CD14-positive monocyte (primary cell): ENCODE measurements around the gene ZNF827. TPM values are rescaled to one million over a fixed set of nuclear protein-coding genes. Genes with fewer than 3 reads are reported as not detected.

Experiments
- DNase-seq, 3 donors: peaks; one replicate each; pipeline ENCODE4 v3.0.0-alpha.2; 2011 to 2022
- H2AFZ ChIP-seq: 2 replicates; pipeline ENCODE4 v1.6.0; 2012; ENCODE audit warnings: mild to moderate bottlenecking, low read depth, low read length, inconsistent platforms; ENCODE audit not compliant: insufficient read depth, poor library complexity, severe bottlenecking
- H3K27ac ChIP-seq, 2 donors: 1 replicate in 1 of 2; 2 replicates in 1 of 2; pipeline ENCODE4 v1.5.1; 2012 to 2013; ENCODE audit warnings: low read length in 2 of 2, control low read depth in 1 of 2, inconsistent platforms in 1 of 2, low read depth in 1 of 2, mild to moderate bottlenecking in 1 of 2
- H3K27me3 ChIP-seq, 2 donors: one replicate each; pipeline versions ENCODE4 v1.6.0 to v1.6.1; 2011 to 2013; ENCODE audit warnings: low read length in 2 of 2; ENCODE audit not compliant: control insufficient read depth in 2 of 2, insufficient read depth in 2 of 2
- H3K36me3 ChIP-seq, 2 donors: replicated peaks in 1 of 2; 1 replicate in 1 of 2; 2 replicates in 1 of 2; pipeline versions ENCODE4 v1.5.1 to v1.6.1; 2012 to 2013; ENCODE audit warnings: low read length in 2 of 2, control low read depth in 1 of 2, inconsistent platforms in 1 of 2, mild to moderate bottlenecking in 1 of 2; ENCODE audit not compliant: insufficient read depth in 2 of 2, control insufficient read depth in 1 of 2
- H3K4me1 ChIP-seq, 2 donors: 1 replicate in 1 of 2; 2 replicates in 1 of 2; pipeline versions ENCODE4 v1.5.1 to v1.6.1; 2012 to 2013; ENCODE audit warnings: low read length in 2 of 2, control low read depth in 1 of 2, inconsistent platforms in 1 of 2, mild to moderate bottlenecking in 1 of 2, moderate library complexity in 1 of 2; ENCODE audit not compliant: insufficient read depth in 2 of 2, control insufficient read depth in 1 of 2
- H3K4me2 ChIP-seq: replicated peaks from 2 replicates; pipeline ENCODE3; 2012; ENCODE audit warnings: low read length, moderate library complexity, mild to moderate bottlenecking; ENCODE audit not compliant: poor library complexity, severe bottlenecking; ENCODE audit errors: extremely low read depth
- H3K4me3 ChIP-seq, 3 experiments: fragments of 200-600 bp in 1 of 3; sonication (generic) in 1 of 3; replicated peaks in 1 of 3; 1 replicate in 2 of 3; 2 replicates in 1 of 3; pipeline ENCODE4 v1.5.1; 2011 to 2013; ENCODE audit warnings: low read length in 3 of 3, mild to moderate bottlenecking in 3 of 3, control low read depth in 2 of 3, low read depth in 2 of 3, inconsistent platforms in 1 of 3, moderate library complexity in 1 of 3
- H3K79me2 ChIP-seq: 2 replicates; pipeline ENCODE4 v1.6.0; 2012; ENCODE audit warnings: mild to moderate bottlenecking, control low read depth, inconsistent platforms, low read length, moderate library complexity; ENCODE audit not compliant: insufficient read depth
- H3K9ac ChIP-seq: 2 replicates; pipeline ENCODE4 v1.6.0; 2017; ENCODE audit warnings: low read length, mild to moderate bottlenecking; ENCODE audit not compliant: insufficient read depth, poor library complexity, severe bottlenecking
- H3K9me3 ChIP-seq, 2 donors: replicated peaks in 1 of 2; 1 replicate in 1 of 2; 2 replicates in 1 of 2; pipeline versions ENCODE4 v1.5.1 to v1.6.1; 2012 to 2013; ENCODE audit warnings: low read length in 2 of 2, control low read depth in 1 of 2; ENCODE audit not compliant: control insufficient read depth in 1 of 2, insufficient read depth in 1 of 2
- H4K20me1 ChIP-seq: 2 replicates; pipeline ENCODE4 v1.6.0; 2012; ENCODE audit warnings: mild to moderate bottlenecking, low read length, control low read depth, moderate library complexity; ENCODE audit not compliant: insufficient read depth
- H3K27ac Mint-ChIP-seq, 7 donors: one replicate each; pipeline ENCODE4 v1.8.0; 2020; ENCODE audit warnings: mild to moderate bottlenecking in 7 of 7, mixed read lengths in 7 of 7, moderate library complexity in 6 of 7, inconsistent platforms in 2 of 7
- H3K27me3 Mint-ChIP-seq, 3 donors: one replicate each; pipeline ENCODE4 v1.8.0; 2021 to 2022; ENCODE audit warnings: low read depth in 3 of 3, mild to moderate bottlenecking in 3 of 3, mixed read lengths in 3 of 3, moderate library complexity in 3 of 3, inconsistent platforms in 1 of 3
- H3K36me3 Mint-ChIP-seq, 2 donors: one replicate each; pipeline ENCODE4 v1.8.0; 2020; ENCODE audit warnings: mixed read lengths in 2 of 2, inconsistent platforms in 1 of 2, mild to moderate bottlenecking in 1 of 2
- H3K4me1 Mint-ChIP-seq: one replicate; pipeline ENCODE4 v1.8.0; 2020; ENCODE audit warnings: mild to moderate bottlenecking, mixed read lengths
- H3K4me3 Mint-ChIP-seq, 2 donors: one replicate each; pipeline ENCODE4 v1.8.0; 2020; ENCODE audit warnings: mild to moderate bottlenecking in 2 of 2, mixed read lengths in 2 of 2, moderate library complexity in 1 of 2
- H3K9me3 Mint-ChIP-seq, 7 donors: one replicate each; pipeline ENCODE4 v1.8.0; 2020 to 2022; ENCODE audit warnings: mixed read lengths in 7 of 7, mild to moderate bottlenecking in 6 of 7, moderate library complexity in 6 of 7, inconsistent platforms in 2 of 7
- WGBS: methylation state at CpG from one replicate; pipeline ENCODE4 v1.1.5; 2013; ENCODE audit warnings: missing lambda C conversion rate; ENCODE audit not compliant: insufficient coverage; 5-methylcytosine and 5-hydroxymethylcytosine counted together
- intact Hi-C, 2 donors: fragments of 100-400 bp; cut with micrococcal nuclease; formaldehyde crosslinking; loops; one replicate each; pipeline versions ENCODE4 v1.15.0 to v1.15.1; 2023
- polyA plus RNA-seq, 3 donors: library from polyadenylated mRNA; depleted of rRNA in 1 of 3; unstranded in 2 of 3; stranded (reverse) in 1 of 3; fragments of 300-500 nt in 2 of 3; fragments of >200 nt in 1 of 3; fragmentation: Illumina TruSeq in 2 of 3; gene quantifications; 1 replicate in 2 of 3; 2 replicates in 1 of 3; pipeline ENCODE4 v1.2.3, GENCODE V29; 2012 to 2021
- TF ChIP-seq, protein P1 (sequence below): fragments of 200-600 bp; IDR thresholded peaks from one replicate; pipeline ENCODE4 v1.8.0; 2022; ENCODE audit warnings: antibody characterized with exemption, mild to moderate bottlenecking

ZNF827 gene
- polyA plus RNA-seq, 3 donors = 0.04 TPM; not detected in 2

DNA sequence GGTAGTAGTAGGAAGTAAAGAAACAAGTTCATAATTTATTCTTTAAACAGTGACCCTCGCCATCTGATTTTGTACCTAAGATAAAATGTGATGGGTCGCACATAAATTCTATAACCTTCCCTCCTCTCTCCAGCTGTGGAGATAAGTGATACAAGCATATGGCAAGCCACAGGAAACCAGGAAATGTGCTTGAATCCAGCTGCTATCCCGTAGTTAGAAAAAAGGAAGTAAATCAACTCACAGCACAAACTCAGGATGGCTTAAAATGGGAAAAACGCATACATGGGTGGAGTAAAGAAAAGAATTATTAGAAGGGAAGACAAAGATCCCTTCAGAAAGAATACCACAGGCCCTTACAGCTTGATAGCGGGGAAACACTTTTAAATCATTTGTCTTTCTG is 78.2 kb downstream of the ZNF827 start:
- peaks cover 0 to 2% (median 0%) of the 10 kb centered on the region in 3 donors for H3K27me3 Mint-ChIP-seq
- intact Hi-C loops = no loop called here

GRCh38 chr4:145859926-145860325 is 78.7 kb downstream of the ZNF827 start:
- Mint-ChIP-seq H3K27me3 (peaks cover 0 to 2% (median 0%) of the 10 kb centered on the region in 3 donors), H3K27ac (no peak overlapping the region), H3K4me3 (no peak overlapping the region), H3K4me1 (peaks cover 11% of the 10 kb centered on the region), H3K36me3 (no peaks in the 10 kb centered on the region), H3K9me3 (no peaks in the 10 kb centered on the region)
- Histone ChIP-seq H3K79me2 (no peaks in the 10 kb centered on the region), H3K4me2 (no peak overlapping the region), H3K27ac (no peak overlapping the region), H3K9me3 (no peaks in the 10 kb centered on the region), H4K20me1 (no peaks in the 10 kb centered on the region), H3K4me3 (no peak overlapping the region), H3K36me3 (no peaks in the 10 kb centered on the region), H3K9ac (no peak overlapping the region), H2AFZ (no peak overlapping the region), H3K4me1 (peaks cover 0 to 2% of the 10 kb centered on the region in 2 donors), H3K27me3 (no peaks in the 10 kb centered on the region)
- DNase-seq = no peak
- no CpG with 5 or more reads among the region's 3 CpGs for WGBS
- intact Hi-C loops = no loop called here
- TF ChIP-seq, protein P1, sequence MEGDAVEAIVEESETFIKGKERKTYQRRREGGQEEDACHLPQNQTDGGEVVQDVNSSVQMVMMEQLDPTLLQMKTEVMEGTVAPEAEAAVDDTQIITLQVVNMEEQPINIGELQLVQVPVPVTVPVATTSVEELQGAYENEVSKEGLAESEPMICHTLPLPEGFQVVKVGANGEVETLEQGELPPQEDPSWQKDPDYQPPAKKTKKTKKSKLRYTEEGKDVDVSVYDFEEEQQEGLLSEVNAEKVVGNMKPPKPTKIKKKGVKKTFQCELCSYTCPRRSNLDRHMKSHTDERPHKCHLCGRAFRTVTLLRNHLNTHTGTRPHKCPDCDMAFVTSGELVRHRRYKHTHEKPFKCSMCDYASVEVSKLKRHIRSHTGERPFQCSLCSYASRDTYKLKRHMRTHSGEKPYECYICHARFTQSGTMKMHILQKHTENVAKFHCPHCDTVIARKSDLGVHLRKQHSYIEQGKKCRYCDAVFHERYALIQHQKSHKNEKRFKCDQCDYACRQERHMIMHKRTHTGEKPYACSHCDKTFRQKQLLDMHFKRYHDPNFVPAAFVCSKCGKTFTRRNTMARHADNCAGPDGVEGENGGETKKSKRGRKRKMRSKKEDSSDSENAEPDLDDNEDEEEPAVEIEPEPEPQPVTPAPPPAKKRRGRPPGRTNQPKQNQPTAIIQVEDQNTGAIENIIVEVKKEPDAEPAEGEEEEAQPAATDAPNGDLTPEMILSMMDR = no peak

More for the DNA sequence above, 78.2 kb downstream of the ZNF827 start:
- Mint-ChIP-seq H3K4me3 (no peak overlapping the region), H3K4me1 (peaks cover 11% of the 10 kb centered on the region), H3K36me3 (no peaks in the 10 kb centered on the region), H3K9me3 (no peaks in the 10 kb centered on the region), H3K27ac (no peak overlapping the region)
- no peaks in the 10 kb centered on the region for H3K9me3 ChIP-seq
- H3K79me2 ChIP-seq = no peaks in the 10 kb centered on the region
- H3K4me2 ChIP-seq = no peak overlapping the region
- no peak overlapping the region for H3K4me3 ChIP-seq
- H4K20me1 ChIP-seq = no peaks in the 10 kb centered on the region
- WGBS = no CpG with 5 or more reads among the region's 5 CpGs
- H2AFZ ChIP-seq = no peak overlapping the region
- TF ChIP-seq, protein P1 = no peak
- H3K27ac ChIP-seq = no peak overlapping the region
- no peak for DNase-seq
- H3K4me1 ChIP-seq = peaks cover 0 to 2% of the 10 kb centered on the region in 2 donors
- no peak overlapping the region for H3K9ac ChIP-seq
- no peaks in the 10 kb centered on the region for H3K27me3 ChIP-seq
- H3K36me3 ChIP-seq = no peaks in the 10 kb centered on the region
